Stimulated activated CD4-positive, alpha-beta T cell treated with anti-CD3 and anti-CD28 coated beads, Interleukin-4, amount 100 ng/mL, for 48 hours (primary cell): ENCODE results near the gene DAG1.

ENCODE experiments used
- DNase-seq, 2 donors: peaks; one replicate each; pipeline ENCODE4 v3.0.0-alpha.2; 2020; ENCODE audit warnings: low read depth in 2 of 2

Gene DAG1

DNA sequence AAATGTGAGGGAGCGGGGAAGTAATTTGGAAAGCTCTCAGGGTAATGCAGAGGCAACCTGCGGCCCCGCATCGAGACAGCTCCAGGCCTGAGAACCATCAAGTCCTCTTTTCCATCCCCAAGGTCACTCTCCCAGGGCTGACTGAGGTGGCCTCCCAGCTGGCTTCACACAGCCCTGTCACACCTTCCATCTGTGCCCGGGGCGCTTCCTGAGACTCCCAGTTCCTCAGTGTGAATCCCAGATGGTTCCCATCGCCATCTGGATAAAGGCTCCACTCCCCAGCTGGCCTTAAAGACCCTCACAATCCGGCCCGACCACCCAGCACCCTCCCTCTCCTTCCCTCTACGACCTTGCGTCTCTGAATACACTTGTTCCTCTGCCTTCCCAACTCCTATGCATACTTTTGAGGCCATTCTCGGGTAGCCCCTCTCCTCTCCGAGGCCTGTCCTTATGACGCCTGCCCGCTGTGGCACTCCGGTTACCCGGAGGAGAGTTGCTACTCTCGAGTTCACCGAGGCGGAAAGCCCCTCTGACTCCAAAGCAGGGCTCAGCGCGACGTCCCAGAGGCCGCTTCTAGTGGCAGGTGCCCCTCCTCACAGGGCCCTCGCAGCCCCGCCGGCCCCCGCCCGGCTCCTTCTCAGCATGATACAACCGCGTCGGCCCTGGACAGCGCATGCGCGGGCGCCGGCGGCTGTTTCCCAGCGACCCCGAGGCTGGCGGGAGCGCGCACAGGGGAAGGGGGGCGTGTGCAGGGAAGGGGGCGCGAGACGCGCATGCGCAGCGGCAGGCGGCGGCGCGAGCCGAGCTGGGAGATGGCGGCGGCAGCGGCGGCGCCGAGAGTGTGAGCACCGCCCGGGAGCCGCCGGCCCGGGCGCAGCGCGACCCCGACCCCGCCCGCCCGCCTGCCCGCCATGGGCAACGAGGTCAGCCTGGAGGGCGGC, 83.9 kb downstream of the DAG1 start, which contains the start of gene BSN:
BSN (plus strand) TSS at position 786 of the 941 bp plus-strand sequence; CDS start at position 912, 126 bp downstream.
- peak; percentile 84 to 85 for DNase-seq

DNA sequence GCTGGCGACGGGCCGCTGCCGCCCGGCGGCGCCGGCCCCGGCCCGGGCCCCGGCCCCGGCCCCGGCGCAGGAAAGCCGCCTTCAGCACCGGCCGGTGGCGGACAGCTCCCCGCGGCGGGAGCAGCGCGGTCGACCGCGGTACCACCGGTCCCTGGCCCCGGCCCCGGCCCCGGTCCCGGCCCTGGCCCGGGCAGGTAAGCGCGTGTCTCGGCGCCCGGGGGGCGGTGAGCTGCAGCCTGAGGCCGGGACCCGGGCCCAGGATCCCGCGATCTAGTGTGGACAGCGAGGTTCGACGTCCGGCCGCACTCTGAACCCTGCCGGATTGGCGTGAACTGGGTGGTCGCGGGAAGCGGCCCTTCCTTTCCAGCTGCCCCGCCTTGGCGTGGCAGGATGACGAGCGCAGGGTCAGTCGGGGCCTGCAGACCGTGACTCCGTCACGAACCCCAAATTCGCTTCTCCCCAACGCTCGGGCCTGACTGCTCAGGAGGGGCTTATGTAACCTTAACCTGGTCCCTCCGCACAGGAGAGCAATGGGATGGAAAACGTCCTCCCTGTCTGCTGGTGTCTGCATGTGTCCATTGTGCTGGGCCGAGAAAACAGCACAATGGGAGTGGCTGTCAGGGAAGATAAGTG, 84.7 kb downstream of the DAG1 start:
- peak; percentile 44 to 58 for DNase-seq

DNA sequence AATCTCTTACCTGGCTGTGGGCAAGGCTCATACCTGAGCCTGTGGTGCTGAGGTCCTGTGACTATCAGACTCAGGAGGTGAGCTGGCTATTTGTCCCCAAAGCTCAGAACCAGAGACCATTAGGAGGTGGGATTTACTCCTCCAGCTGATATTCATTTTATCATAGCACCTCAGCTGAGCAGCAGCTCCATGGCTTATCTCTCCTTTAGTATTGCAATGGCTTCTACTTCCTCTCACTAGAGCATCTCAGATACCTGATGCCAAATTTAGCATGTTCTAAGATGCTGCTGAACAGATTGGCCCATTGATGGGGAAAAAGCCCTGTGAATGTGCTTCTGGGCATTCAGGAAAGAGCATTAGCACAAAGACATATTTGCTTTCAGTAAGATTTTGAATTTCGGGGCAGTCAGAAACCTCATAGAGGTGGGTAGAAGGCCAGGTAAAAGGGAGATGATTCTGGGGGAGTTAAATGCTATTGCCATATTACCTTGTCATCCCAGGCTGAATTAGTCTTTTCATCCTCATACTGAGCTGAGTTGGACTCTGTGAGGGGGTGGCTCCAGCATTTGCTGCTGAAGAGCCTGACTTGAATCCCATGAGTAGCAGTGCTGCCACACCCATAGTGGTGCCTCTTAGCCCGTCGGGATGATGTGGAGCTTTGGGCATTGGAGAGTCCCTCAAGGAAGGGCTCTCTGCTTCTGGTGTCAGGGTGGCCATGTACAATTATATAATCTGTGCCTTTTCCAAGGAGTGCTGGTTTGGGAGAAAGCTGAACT, 86.6 kb downstream of the DAG1 start:
- no peak for DNase-seq

DNA sequence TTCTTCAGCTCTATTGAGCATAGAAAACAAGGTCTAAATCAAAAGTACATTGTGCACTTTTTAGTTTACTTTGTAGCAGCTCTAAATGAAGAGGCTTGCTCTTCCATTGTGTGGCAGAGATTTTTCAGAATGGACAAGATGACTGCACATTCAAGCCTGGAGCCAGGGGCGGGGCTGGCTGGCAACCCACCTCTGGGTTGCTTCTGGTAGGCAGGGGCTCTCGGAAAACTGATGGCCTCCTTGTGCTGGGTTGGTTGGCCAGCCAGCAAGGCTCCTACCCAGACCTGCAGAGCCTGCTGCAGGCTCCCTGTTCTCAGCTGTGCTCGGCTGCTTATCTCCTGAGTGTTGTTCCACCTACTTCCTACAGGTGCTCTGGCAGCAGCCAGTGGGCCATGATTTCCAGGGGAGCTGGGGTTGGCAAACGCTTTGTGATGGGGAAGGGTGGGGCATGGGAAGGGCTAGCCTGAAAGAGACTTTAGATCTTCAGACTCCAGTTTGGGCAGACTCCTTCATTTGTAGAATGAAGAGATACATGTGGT, 93.0 kb downstream of the DAG1 start:
- no peak for DNase-seq

DNA sequence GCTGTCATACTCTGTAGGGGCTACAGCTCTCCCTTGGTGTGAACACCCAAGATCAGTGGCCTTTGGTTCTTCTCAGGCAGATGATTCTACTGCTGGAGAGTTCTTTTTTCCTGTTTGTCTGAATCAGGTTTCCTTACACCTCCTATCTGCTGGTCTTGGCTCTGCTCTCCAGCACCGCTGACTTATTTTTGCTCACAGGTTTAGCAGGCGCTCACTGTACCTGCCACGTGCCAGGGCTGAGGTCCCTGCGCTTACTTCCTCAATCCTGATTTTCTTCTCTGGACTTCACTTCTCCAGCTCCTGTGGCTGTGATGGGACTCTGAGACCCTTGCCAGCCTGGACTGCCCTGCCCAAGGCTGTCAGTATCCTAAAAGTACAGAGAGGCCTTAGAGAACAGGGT, 93.7 kb downstream of the DAG1 start:
- DNase-seq: no peak

DNA sequence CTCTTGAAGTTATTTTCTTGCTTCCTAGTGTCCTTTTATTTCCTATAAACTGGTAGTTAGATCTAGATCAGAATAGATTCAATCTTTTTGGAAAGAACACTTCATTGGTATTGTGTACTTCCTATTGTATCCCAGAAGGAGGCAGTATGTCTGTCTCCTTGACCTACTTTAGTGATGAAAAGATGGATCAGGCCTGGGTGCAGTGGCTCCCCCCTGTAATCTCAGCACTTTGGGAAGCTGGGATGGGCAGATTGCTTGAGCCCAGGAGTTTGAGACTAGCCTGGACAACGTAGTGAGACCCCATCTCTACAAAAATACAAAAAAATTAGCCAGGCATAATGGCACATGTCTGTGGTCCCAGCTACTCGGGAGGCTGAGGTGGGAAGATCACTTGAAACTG, 96.2 kb downstream of the DAG1 start:
- no peak for DNase-seq

DNA sequence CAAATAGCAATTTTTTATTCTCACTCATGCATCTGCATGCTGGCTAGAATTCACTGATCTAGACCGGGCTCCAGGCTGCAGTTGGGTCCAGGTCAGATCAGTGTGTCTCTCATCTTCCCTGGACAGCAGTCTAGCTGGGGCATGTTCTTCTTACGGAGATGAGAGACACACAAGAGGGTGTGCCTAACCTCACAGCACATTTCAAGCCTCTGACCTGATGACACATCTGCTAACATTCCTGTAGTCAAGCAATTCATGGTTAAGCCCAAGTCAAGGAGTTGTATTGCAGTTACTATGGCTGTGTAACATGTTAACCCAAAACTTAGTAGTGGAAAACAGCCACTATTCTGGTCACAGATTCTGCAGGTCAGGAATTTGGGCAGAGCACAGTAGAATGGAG, 97.3 kb downstream of the DAG1 start:
- no peak for DNase-seq

DNA sequence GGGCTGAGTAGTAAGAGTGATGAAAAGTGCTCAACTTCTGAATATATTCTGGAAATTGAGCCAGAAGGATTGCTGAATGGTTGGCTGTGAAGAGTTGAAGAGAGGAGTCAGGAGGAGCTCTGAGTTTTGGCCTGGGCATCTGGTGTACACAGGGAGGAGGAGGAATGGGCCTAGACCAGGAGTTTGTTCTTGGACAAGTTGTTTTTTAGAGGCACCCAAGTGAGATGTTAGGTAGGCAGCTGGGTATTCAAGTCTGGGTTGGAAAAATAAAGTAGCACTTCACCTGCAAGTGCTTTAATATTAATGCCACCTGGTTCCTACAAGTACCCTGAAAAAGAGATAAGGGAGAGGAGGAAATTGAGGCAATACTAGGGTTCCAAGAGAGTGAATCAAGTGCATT, 98.9 kb downstream of the DAG1 start:
- DNase-seq: no peak

DNA sequence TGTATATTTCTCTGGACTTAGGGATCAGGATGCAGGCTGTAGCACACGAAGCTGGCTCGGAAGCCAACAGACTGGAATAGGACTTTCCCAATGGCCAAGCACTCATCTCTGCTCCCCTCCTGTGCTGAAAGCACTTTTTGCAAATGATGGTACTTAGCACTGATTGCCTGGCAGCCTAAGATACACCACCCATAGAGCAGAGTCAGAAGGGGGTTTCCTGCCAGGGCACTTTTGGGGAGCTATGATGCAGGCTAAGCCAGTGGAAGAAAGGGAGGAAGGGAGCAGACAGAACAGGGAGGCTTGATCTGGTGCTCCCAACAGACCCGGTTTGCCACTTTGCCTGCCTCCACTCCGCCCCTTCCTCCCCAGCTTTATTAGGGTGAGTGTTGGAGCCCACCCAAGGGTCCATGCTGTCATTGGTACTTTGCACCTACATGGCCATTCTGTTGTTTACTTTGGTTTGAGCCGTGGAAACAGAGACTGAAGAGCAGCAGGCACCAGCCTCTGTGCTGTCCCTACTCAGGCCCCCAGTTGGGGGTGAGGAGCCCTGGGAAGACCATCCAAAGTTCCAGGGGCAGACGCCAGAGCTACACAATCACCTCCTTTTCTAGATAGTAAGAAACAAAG, 100.1 kb downstream of the DAG1 start:
- DNase-seq: no peak

DNA sequence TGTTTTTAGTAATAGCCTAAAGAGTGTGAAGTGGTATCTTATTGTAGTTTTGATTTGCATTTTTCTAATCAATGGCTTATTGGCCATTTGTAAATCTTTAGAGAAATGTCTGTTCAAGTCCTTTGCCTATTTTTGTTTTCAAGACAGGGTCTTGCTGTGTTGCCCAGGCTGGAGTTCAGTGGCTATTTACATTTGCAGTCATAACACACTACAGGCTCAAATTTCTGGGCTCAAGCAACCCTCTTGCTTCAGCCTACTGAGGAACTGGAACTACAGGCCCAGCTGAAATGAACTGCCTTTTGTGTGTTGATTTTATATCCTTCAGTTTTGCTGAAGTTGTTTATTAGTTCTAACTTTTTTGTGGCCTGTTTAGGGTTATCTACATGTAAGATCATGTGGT, 112.1 kb downstream of the DAG1 start:
- no peak for DNase-seq
